GM12873 (cell line): Measurements from ENCODE around the gene TXN2.

Source experiments
- TF ChIP-seq, protein P1 (sequence below): IDR thresholded peaks from 2 replicates; pipeline ENCODE4 v1.5.1; 2012; ENCODE audit warnings: low read depth, mild to moderate bottlenecking, moderate library complexity, low read length, control low read depth; ENCODE audit not compliant: insufficient read depth; ENCODE audit errors: missing control alignments

Gene TXN2

DNA sequence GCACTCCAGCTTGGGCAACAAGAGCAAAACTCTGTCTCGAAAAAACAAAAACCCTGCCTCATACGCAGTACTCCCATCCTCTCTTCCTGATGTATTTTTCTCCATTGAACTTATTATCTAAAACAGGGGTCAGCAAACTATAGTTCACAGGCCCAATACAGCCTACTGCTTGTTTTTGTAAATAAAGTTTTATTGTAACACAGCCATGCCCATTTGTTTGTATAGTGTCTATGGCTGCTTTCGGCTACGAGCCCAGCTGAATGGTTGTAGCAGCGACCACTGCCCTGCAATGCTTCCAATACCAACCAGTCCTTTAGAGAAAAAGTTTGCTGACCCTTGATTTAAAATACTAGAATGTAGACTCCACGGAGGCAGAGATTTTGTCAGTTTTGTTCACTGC lies 6.1 kb downstream of the TXN2 start:
- TF ChIP-seq, protein P1, sequence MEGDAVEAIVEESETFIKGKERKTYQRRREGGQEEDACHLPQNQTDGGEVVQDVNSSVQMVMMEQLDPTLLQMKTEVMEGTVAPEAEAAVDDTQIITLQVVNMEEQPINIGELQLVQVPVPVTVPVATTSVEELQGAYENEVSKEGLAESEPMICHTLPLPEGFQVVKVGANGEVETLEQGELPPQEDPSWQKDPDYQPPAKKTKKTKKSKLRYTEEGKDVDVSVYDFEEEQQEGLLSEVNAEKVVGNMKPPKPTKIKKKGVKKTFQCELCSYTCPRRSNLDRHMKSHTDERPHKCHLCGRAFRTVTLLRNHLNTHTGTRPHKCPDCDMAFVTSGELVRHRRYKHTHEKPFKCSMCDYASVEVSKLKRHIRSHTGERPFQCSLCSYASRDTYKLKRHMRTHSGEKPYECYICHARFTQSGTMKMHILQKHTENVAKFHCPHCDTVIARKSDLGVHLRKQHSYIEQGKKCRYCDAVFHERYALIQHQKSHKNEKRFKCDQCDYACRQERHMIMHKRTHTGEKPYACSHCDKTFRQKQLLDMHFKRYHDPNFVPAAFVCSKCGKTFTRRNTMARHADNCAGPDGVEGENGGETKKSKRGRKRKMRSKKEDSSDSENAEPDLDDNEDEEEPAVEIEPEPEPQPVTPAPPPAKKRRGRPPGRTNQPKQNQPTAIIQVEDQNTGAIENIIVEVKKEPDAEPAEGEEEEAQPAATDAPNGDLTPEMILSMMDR = no peak

DNA sequence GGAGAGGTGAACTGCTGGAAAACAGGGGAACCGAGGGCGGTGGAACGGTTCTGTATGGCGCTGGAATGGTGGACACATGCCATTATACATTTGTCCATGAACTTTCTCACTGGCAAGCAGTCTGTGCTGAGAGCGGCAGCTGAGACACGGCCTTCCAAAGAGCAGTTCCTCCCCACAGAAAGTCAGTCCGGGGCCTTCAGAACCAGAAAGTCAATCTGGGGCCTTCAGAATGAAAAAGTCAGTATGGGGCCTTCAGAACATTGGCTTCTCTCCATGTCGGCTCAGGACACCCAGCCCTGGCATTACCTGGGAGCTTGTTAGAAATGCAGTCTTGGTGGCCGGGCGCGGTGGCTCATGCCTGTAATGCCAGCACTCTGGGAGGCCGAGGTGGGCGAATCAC lies 8.8 kb downstream of the TXN2 start:
- TF ChIP-seq, protein P1 = no peak

DNA sequence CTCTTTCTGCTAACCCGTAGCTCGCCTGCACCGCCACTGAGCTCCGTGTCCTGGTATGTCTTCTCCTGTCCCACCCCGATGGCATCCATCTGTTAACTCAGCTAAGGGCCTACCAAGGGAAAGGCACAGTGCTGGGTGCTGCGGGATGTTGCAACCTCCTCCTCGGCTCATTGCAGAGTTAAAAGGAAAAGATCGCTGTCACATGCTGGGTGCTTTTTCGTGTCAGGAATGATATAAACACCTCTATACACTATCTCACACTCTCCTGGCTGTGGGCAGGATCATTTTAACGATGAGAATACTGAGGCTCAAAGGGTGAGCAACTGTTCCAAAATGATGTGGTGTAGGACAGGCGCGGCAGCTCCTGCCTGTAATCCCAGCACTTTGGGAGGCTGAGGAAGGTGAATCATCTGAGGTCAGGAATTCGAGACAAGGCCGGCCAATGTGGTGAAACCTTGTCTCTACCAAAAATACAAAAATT lies 10.1 kb downstream of the TXN2 start:
- TF ChIP-seq, protein P1 = no peak

DNA sequence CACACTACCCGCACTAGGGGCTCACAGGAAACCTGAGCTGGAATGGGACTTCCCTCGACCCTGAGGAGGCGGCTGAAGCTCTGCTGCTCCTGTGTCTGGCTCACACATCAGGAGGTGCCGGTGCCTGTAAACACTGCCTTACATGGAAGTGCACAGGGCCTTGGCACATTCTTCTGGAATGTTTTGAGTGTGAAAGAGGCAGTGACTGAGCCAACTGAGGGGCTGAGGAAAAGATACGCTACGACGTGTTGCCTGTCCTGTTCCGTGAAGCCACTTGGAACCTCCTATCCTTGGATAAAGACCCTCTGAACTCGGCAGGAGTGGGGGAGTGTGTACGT lies 10.5 kb downstream of the TXN2 start:
- TF ChIP-seq, protein P1 = no peak

DNA sequence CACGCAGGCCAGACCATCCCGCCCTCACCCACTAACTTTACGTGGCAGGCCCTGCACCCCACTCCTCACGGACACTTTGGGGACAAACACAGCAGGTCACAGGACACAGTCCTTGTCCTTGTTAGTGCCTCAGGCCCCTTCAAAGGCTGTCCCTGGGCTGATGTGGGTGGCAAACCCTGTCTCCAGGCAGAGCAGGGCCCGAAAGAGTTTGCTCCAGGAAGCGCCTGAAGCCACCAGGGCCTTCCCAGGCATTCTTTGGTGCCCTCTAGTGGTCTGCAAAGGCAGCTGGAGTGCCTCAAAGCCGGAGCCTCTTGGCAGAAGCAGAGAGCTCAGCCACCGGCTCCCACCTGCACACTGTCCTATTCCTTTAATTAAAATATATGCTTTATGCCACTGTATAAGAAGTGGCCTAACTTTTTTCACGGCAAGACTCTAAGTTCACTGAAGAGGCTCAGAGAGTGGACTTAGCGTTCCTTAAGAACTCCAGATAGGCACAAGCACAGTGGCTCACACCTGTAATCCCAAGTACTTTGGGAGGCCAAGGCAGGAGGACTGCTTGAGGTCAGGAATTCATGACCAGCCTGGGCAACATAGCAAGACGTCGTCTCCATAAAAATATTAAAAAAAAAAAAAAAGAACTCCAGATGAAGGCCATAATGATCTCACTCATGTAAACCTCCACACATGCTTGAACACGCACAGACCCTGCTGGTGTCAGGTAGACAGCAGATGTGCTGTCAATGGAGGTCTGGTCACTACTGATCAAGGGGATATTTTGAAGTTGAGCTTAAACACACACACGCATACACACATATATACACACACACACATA lies 11.1 kb downstream of the TXN2 start:
- TF ChIP-seq, protein P1 = peak; percentile 98

DNA sequence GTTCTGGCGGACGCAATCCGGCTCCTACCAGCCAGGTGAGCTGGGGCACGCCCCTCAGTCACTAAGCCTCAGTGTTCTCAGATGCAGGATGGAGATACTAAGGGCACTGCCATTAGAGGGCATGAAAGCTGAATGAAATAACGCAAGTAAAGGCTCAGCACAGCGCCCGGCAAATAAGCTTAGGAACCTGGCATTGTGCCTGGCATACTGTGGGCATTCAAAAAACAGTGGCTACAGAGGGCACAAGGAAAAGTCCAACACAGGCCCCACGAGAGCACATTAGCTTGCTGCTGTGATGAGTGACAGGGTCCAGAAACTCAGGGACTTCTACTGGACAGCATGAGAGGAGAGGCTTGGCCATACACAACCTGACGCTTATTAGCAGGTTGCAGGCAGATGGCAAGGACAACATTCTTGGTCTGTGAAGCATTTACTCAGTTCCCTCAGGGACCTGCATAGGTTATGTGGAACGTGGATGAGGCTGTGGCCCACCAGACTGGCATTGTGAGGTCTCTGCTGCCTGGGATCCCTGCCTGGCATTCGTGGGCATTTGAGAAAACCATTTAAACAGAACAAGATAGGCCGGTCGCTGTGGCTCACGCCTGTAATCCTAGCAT lies 12.2 kb downstream of the TXN2 start:
- TF ChIP-seq, protein P1 = no peak

DNA sequence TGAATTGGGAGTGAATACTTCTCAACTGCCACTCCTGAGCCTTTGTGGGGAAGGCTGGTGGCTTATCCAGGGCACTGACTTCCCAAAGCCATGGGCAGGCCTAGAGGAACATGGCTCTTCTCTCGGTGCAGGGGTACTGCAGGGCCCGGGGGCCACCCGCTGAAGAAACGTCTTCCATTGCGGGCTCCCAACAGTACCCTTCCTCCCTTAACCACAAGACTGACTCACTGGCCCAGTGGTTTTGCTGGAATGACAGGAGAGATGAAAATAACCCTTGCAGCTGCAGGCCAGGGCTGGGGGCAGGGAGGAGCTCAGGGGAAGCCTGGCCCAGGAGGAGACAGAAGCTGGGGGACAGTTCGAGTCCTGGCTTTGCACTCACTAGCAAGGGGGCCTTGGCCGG lies 13.5 kb downstream of the TXN2 start:
- TF ChIP-seq, protein P1 = no peak
